GM23338 (cell line): Measurements from ENCODE around the gene NAA10. TPM values are rescaled to one million over a fixed set of nuclear protein-coding genes. Genes with fewer than 3 reads are reported as not detected.

Source experiments
- ATAC-seq: fragments of 200-7000 bp; cut with Tn5 transposase; 3 replicates; pipeline ENCODE4 v1.9.1; 2020
- DNase-seq: peaks from one replicate; pipeline ENCODE4 v3.0.0-alpha.2; 2015; ENCODE audit warnings: low spot score
- H2AFZ ChIP-seq: fragments of 200-600 bp; sonication (generic); 2 replicates; pipeline ENCODE4 v1.8.0; 2016; ENCODE audit warnings: antibody characterized with exemption, mild to moderate bottlenecking, moderate library complexity
- H3F3A ChIP-seq: fragments of 200-600 bp; sonication (generic); replicated peaks from 2 replicates; pipeline ENCODE4 v1.8.0; 2017; ENCODE audit warnings: antibody characterized with exemption, mixed run types, low read depth
- H3K27ac ChIP-seq: fragments of 200-600 bp; sonication (generic); 2 replicates; pipeline ENCODE4 v1.6.1; 2016; ENCODE audit warnings: low read depth
- H3K27me3 ChIP-seq: fragments of 200-600 bp; sonication (generic); 2 replicates; pipeline ENCODE4 v1.8.0; 2016; ENCODE audit warnings: mild to moderate bottlenecking, mixed run types, moderate library complexity; ENCODE audit not compliant: insufficient read depth
- H3K36me3 ChIP-seq: fragments of 200-600 bp; sonication (generic); 2 replicates; pipeline ENCODE4 v1.8.0; 2016; ENCODE audit warnings: mild to moderate bottlenecking; ENCODE audit not compliant: insufficient read depth
- H3K4me1 ChIP-seq: fragments of 200-600 bp; sonication (generic); 2 replicates; pipeline ENCODE4 v1.8.0; 2016; ENCODE audit warnings: mild to moderate bottlenecking, moderate library complexity; ENCODE audit not compliant: insufficient read depth
- H3K4me2 ChIP-seq: fragments of 200-600 bp; sonication (generic); 2 replicates; pipeline ENCODE4 v1.7.1; 2017; ENCODE audit warnings: mixed run types
- H3K4me3 ChIP-seq: fragments of 200-600 bp; sonication (generic); 2 replicates; pipeline ENCODE4 v1.6.1; 2016; ENCODE audit warnings: mixed run types
- H3K79me2 ChIP-seq: fragments of 200-600 bp; sonication (generic); replicated peaks from 2 replicates; pipeline ENCODE4 v1.8.0; 2017; ENCODE audit warnings: mild to moderate bottlenecking; ENCODE audit not compliant: insufficient read depth
- H3K9me2 ChIP-seq: fragments of 200-600 bp; sonication (generic); 2 replicates; pipeline ENCODE4 v1.8.0; 2017; ENCODE audit not compliant: insufficient read depth
- H4K20me1 ChIP-seq: fragments of 200-600 bp; sonication (generic); replicated peaks from 2 replicates; pipeline ENCODE4 v1.8.0; 2017; ENCODE audit warnings: mild to moderate bottlenecking; ENCODE audit not compliant: insufficient read depth
- H3K27ac Mint-ChIP-seq: 2 replicates; pipeline ENCODE4 v1.8.0; 2020; ENCODE audit warnings: inconsistent platforms, mild to moderate bottlenecking, moderate library complexity, mixed read lengths
- H3K27me3 Mint-ChIP-seq: 3 replicates; pipeline ENCODE4 v1.8.0; 2022; ENCODE audit warnings: low read depth, mild to moderate bottlenecking, moderate library complexity, mixed read lengths, inconsistent platforms; ENCODE audit not compliant: insufficient read depth, poor library complexity
- H3K36me3 Mint-ChIP-seq: 3 replicates; pipeline ENCODE4 v1.8.0; 2021; ENCODE audit warnings: low read depth, mild to moderate bottlenecking, inconsistent platforms, moderate library complexity, mixed read lengths
- H3K4me1 Mint-ChIP-seq: 3 replicates; pipeline ENCODE4 v1.8.0; 2020; ENCODE audit warnings: mild to moderate bottlenecking, inconsistent platforms, mixed read lengths
- H3K4me3 Mint-ChIP-seq: 3 replicates; pipeline ENCODE4 v1.8.0; 2021; ENCODE audit warnings: moderate library complexity, mild to moderate bottlenecking, inconsistent platforms, mixed read lengths
- H3K9me3 Mint-ChIP-seq: 3 replicates; pipeline ENCODE4 v1.8.0; 2020; ENCODE audit warnings: moderate library complexity, mild to moderate bottlenecking, inconsistent platforms, mixed read lengths
- CREB1 ChIP-seq: fragments of 250-450 bp; sonication (Bioruptor Pico); IDR thresholded peaks from 2 replicates; pipeline ENCODE4 v1.5.0; 2020; ENCODE audit warnings: low read depth, mild to moderate bottlenecking, moderate library complexity
- CTCF ChIP-seq, 2 experiments: fragments of 200-600 bp in 1 of 2; sonication (generic) in 1 of 2; conservative IDR thresholded peaks; 2 replicates each; pipeline versions ENCODE4 v1.5.1 to v1.6.1; 2016 to 2017; ENCODE audit warnings: antibody characterized with exemption in 2 of 2, low read depth in 2 of 2, mild to moderate bottlenecking in 2 of 2, moderate library complexity in 1 of 2
- ETS1 ChIP-seq: IDR thresholded peaks from 2 replicates; pipeline ENCODE4 v1.6.1; 2016; ENCODE audit warnings: antibody characterized with exemption
- EZH2 ChIP-seq: fragments of 200-600 bp; sonication (generic); IDR thresholded peaks from one replicate; pipeline ENCODE4 v1.8.0; 2017; ENCODE audit warnings: antibody characterized with exemption, mild to moderate bottlenecking, low read depth; ENCODE audit not compliant: unreplicated experiment
- EZH2phosphoT487 ChIP-seq: fragments of 200-600 bp; sonication (generic); IDR thresholded peaks from one replicate; pipeline ENCODE4 v1.8.1; 2018; ENCODE audit warnings: antibody characterized with exemption; ENCODE audit not compliant: unreplicated experiment
- JUNB ChIP-seq: IDR thresholded peaks from one replicate; pipeline ENCODE4 v1.6.1; 2016; ENCODE audit warnings: antibody characterized with exemption; ENCODE audit not compliant: unreplicated experiment
- NANOG ChIP-seq: IDR thresholded peaks from 2 replicates; pipeline ENCODE4 v1.6.1; 2016; ENCODE audit warnings: antibody characterized with exemption, borderline replicate concordance
- POLR2AphosphoS5 ChIP-seq: IDR thresholded peaks from 2 replicates; pipeline ENCODE4 v1.6.1; 2016; ENCODE audit warnings: antibody characterized with exemption, low read depth
- REST ChIP-seq: IDR thresholded peaks from one replicate; pipeline ENCODE4 v1.6.1; 2018; ENCODE audit warnings: antibody characterized with exemption; ENCODE audit not compliant: unreplicated experiment
- STAT1 ChIP-seq: IDR thresholded peaks from one replicate; pipeline ENCODE4 v1.6.1; 2016; ENCODE audit warnings: antibody characterized with exemption; ENCODE audit not compliant: unreplicated experiment
- ZNF114 ChIP-seq: fragments of 250-450 bp; sonication (Bioruptor Pico); IDR thresholded peaks from 2 replicates; pipeline ENCODE4 v1.5.0; 2020; ENCODE audit warnings: mild to moderate bottlenecking, moderate library complexity
- ZNF331 ChIP-seq: fragments of 250-450 bp; sonication (Bioruptor Pico); IDR thresholded peaks from 2 replicates; pipeline ENCODE4 v1.5.0; 2020; ENCODE audit warnings: low read depth, mild to moderate bottlenecking, moderate library complexity
- ZNF462 ChIP-seq: fragments of 250-450 bp; sonication (Bioruptor Pico); IDR thresholded peaks from 2 replicates; pipeline ENCODE4 v1.5.0; 2020; ENCODE audit warnings: mild to moderate bottlenecking, moderate library complexity
- polyA plus RNA-seq: library from polyadenylated mRNA; unstranded; fragments of >200 nt; fragmentation: Nextera tagmentation; extraction: Ambion mirVana; gene quantifications from 2 replicates; pipeline ENCODE4 v1.2.1, GENCODE V29; 2016
- total RNA-seq: library from RNA; depleted of rRNA; stranded (reverse); fragments of >200 nt; shearing (Covaris generic); gene quantifications from 2 replicates; pipeline ENCODE4 v1.2.3, GENCODE V29; 2014

NAA10 gene
- total and polyA plus RNA-seq, 2 experiments from 2014 or later, result 136 to 145 TPM

- Mint-ChIP-seq H3K4me3 (no peak overlapping the region), H3K27ac (no peak overlapping the region), H3K27me3 (peaks cover 6% of the 10 kb centered on the region), H3K36me3 (no peaks in the 10 kb centered on the region; the same call in 2 of the 3 replicates), H3K4me1 (peaks cover 20% of the 10 kb centered on the region), H3K9me3 (no peaks in the 10 kb centered on the region; the same call in 2 of the 3 replicates)
- no peak overlapping the region for H3K4me2 ChIP-seq
- no peaks in the 10 kb centered on the region for H3K36me3 ChIP-seq
- no peaks in the 10 kb centered on the region for H3K9me2 ChIP-seq
- H3K4me3 ChIP-seq, result no peak overlapping the region
- no peaks in the 10 kb centered on the region for H3K79me2 ChIP-seq
- no peaks in the 10 kb centered on the region for H3F3A ChIP-seq
- ATAC-seq, result no peak
- H2AFZ ChIP-seq, result no peak overlapping the region
- no peak for DNase-seq
- H3K27me3 ChIP-seq, result no peaks in the 10 kb centered on the region; the same call in 1 of the 2 replicates
- TF ChIP-seq REST, result no peak
- no peak for TF ChIP-seq JUNB
- TF ChIP-seq POLR2AphosphoS5, result no peak
- no peak for TF ChIP-seq NANOG
- no peak for TF ChIP-seq STAT1
- no peak for TF ChIP-seq ETS1
- no peak for TF ChIP-seq CTCF (conservative IDR thresholded peaks at IDR 0.05; ENCODE audit: low read depth in 2 of 2)
- TF ChIP-seq EZH2, result no peak
- no peak for TF ChIP-seq CREB1 (CRISPR knock-in tag)
- TF ChIP-seq ZNF331 (CRISPR knock-in tag), result no peak
- no peak for TF ChIP-seq ZNF114 (CRISPR knock-in tag)
- no peak for TF ChIP-seq ZNF462 (CRISPR knock-in tag)
- TF ChIP-seq EZH2phosphoT487, result no peak
- H3K4me1 ChIP-seq, result peaks cover 7% of the 10 kb centered on the region; the same call in 1 of the 2 replicates
- H4K20me1 ChIP-seq, result no peaks in the 10 kb centered on the region
- no peak overlapping the region for H3K27ac ChIP-seq
These were observed 46.5 kb downstream of the NAA10 start for GRCh38 chrX:153888344-153888743.
